OCI-LY7 (cell line): ENCODE measurements around the gene ZAR1L. TPM values are rescaled to one million over a fixed set of nuclear protein-coding genes. Genes with fewer than 3 reads are reported as not detected.

Source experiments
- BruUV-seq: library from RNA; stranded (reverse); fragments of 400-500 nt; replicated peaks from 2 replicates; lab custom pipeline; 2021; lab: Mats Ljungman, UMichigan
- CTCF ChIA-PET: fragments of 300-600 bp; sonication (Branson Sonifier 250); formaldehyde crosslinking; loops from one replicate; lab custom pipeline; 2022; ENCODE audit warnings: antibody characterized with exemption; ENCODE audit not compliant: unreplicated experiment; lab: Charles Lee
- POLR2A ChIA-PET: fragments of 300-600 bp; sonication (Branson Sonifier 250); formaldehyde crosslinking; loops from one replicate; lab custom pipeline; 2022; ENCODE audit warnings: antibody characterized with exemption; lab: Charles Lee
- DNase-seq: peaks from one replicate; pipeline ENCODE4 v3.0.0-alpha.2; 2015; ENCODE audit warnings: low spot score
- H2AFZ ChIP-seq: fragments of 200-600 bp; sonication (generic), shearing (Covaris generic); 2 replicates; pipeline ENCODE4 v1.6.1; 2014; ENCODE audit warnings: mild to moderate bottlenecking, antibody characterized with exemption, low read length, moderate library complexity
- H3K27ac ChIP-seq: fragments of 200-600 bp; sonication (generic); 2 replicates; pipeline ENCODE4 v1.5.1; 2014; ENCODE audit warnings: mixed run types, low read depth, mild to moderate bottlenecking, moderate library complexity, low read length, inconsistent platforms; ENCODE audit not compliant: poor library complexity, severe bottlenecking
- H3K36me3 ChIP-seq: fragments of 200-600 bp; sonication (generic); 2 replicates; pipeline ENCODE4 v1.6.1; 2014; ENCODE audit warnings: mild to moderate bottlenecking, antibody characterized with exemption, low read length, moderate library complexity, mixed read lengths; ENCODE audit not compliant: insufficient read depth
- H3K4me1 ChIP-seq: fragments of 200-600 bp; sonication (generic); 2 replicates; pipeline ENCODE4 v1.5.1; 2014; ENCODE audit warnings: mild to moderate bottlenecking, low read length; ENCODE audit not compliant: insufficient read depth, poor library complexity, severe bottlenecking
- H3K4me2 ChIP-seq: fragments of 200-600 bp; sonication (generic); 2 replicates; pipeline ENCODE4 v1.6.1; 2014; ENCODE audit warnings: mild to moderate bottlenecking, low read length
- H3K4me3 ChIP-seq: fragments of 200-600 bp; sonication (generic); 2 replicates; pipeline ENCODE4 v1.5.1; 2014; ENCODE audit warnings: mild to moderate bottlenecking, low read depth, low read length; ENCODE audit not compliant: poor library complexity, severe bottlenecking
- H3K79me2 ChIP-seq: fragments of 200-600 bp; sonication (generic); 2 replicates; pipeline ENCODE4 v1.6.1; 2016; ENCODE audit warnings: low read depth, mild to moderate bottlenecking, low read length, moderate library complexity, mixed read lengths; ENCODE audit not compliant: insufficient read depth
- H3K9me2 ChIP-seq: fragments of 200-600 bp; sonication (generic); 2 replicates; pipeline ENCODE4 v1.6.1; 2016; ENCODE audit warnings: mild to moderate bottlenecking, low read length, mixed read lengths; ENCODE audit not compliant: insufficient read depth
- H3K9me3 ChIP-seq: fragments of 200-600 bp; sonication (generic); 2 replicates; pipeline ENCODE4 v1.6.1; 2014; ENCODE audit warnings: mild to moderate bottlenecking, mixed run types, low read length, mixed read lengths
- H4K20me1 ChIP-seq: fragments of 200-600 bp; sonication (generic); 2 replicates; pipeline ENCODE4 v1.6.1; 2014; ENCODE audit warnings: mild to moderate bottlenecking, antibody characterized with exemption, low read length, moderate library complexity, mixed read lengths; ENCODE audit not compliant: insufficient read depth
- CTCF ChIP-seq: fragments of 200-600 bp; sonication (generic); conservative IDR thresholded peaks from 2 replicates; pipeline ENCODE4 v1.5.1; 2014; ENCODE audit warnings: mild to moderate bottlenecking, antibody characterized with exemption, low read length, moderate library complexity, mixed read lengths
- EZH2phosphoT487 ChIP-seq: fragments of 200-600 bp; sonication (generic); IDR thresholded peaks from 2 replicates; pipeline ENCODE4 v1.6.1; 2018; ENCODE audit warnings: low read depth, borderline replicate concordance, mild to moderate bottlenecking, mixed run types, antibody characterized with exemption, low read length, moderate library complexity, mixed read lengths
- intact Hi-C: fragments of 100-400 bp; cut with micrococcal nuclease; formaldehyde crosslinking; loops from one replicate; pipeline ENCODE4 v1.10.0; 2022; ENCODE audit not compliant: unreplicated experiment
- total RNA-seq, 2 experiments: library from RNA; depleted of rRNA in 1 of 2; stranded (reverse); fragments of >200 nt in 1 of 2; shearing (Covaris generic) in 1 of 2; gene quantifications; 2 replicates each; pipeline ENCODE4 v1.2.3, GENCODE V29; 2014 to 2022

The ZAR1L gene
- total RNA-seq, 2 experiments from 2014 or later: 0.32 to 1.1 TPM

- ChIA-PET CTCF (no interaction called here), POLR2A (no interaction called here)
- intact Hi-C loops: no loop called here
- Histone ChIP-seq H3K9me2 (no peaks in the 10 kb centered on the region), H3K4me1 (no peaks in the 10 kb centered on the region), H3K79me2 (peaks cover 11% of the 10 kb centered on the region; the same call in 1 of the 2 replicates), H2AFZ (no peak overlapping the region), H3K4me3 (no peak overlapping the region), H3K36me3 (peaks cover 55% of the 10 kb centered on the region), H3K4me2 (no peak overlapping the region), H4K20me1 (no peaks in the 10 kb centered on the region), H3K9me3 (no peaks in the 10 kb centered on the region), H3K27ac (no peak overlapping the region)
- no peak for DNase-seq
- TF ChIP-seq CTCF (no peak), EZH2phosphoT487 (no peak)
- no TSS peak for BruUV-seq
These were observed 25.8 kb upstream of the ZAR1L start for GRCh38 chr13:32340914-32341313.

- Histone ChIP-seq H3K4me2 (no peak overlapping the region), H4K20me1 (no peaks in the 10 kb centered on the region), H3K27ac (no peak overlapping the region), H3K79me2 (peaks cover 4% of the 10 kb centered on the region; the same call in 1 of the 2 replicates), H3K4me1 (no peaks in the 10 kb centered on the region), H2AFZ (no peak overlapping the region), H3K4me3 (no peak overlapping the region), H3K9me2 (no peaks in the 10 kb centered on the region), H3K36me3 (peaks cover 95% of the 10 kb centered on the region), H3K9me3 (no peaks in the 10 kb centered on the region)
- POLR2A ChIA-PET: interaction anchor here (0.6 to 1.2 kb wide), 4 partner anchors 15 to 344 kb away, joined by 3 to 6 read pairs (median 4); no protein-coding TSS in a partner anchor
- CTCF ChIA-PET: no interaction called here
- intact Hi-C loops: no loop called here
- TF ChIP-seq EZH2phosphoT487 (no peak), CTCF (no peak)
- no TSS peak for BruUV-seq
- DNase-seq: no peak
These were observed 19.5 kb upstream of the ZAR1L start for GRCh38 chr13:32334671-32335070.

GRCh38 chr13:32330441-32330840, 15.3 kb upstream of the ZAR1L start:
- Histone ChIP-seq H3K4me3 (no peak overlapping the region), H2AFZ (no peak overlapping the region), H3K9me3 (no peaks in the 10 kb centered on the region), H4K20me1 (no peaks in the 10 kb centered on the region), H3K27ac (no peak overlapping the region), H3K36me3 (peaks cover 97% of the 10 kb centered on the region), H3K4me1 (no peaks in the 10 kb centered on the region), H3K9me2 (no peaks in the 10 kb centered on the region), H3K4me2 (no peak overlapping the region), H3K79me2 (peaks cover 3% of the 10 kb centered on the region; the same call in 1 of the 2 replicates)
- intact Hi-C loops: no loop called here
- BruUV-seq: no TSS peak
- no peak for DNase-seq
- ChIA-PET POLR2A (interaction anchor here (1.1 kb wide), 1 partner anchor 11 kb away, joined by 3 read pairs; no protein-coding TSS in a partner anchor), CTCF (no interaction called here)
- TF ChIP-seq CTCF: no peak
- no peak for TF ChIP-seq EZH2phosphoT487
